GM21717 (cell line): Measurements from ENCODE around the gene ZNHIT2.
A peak's percentile ranks its signal among the peaks of the same experiment; 100 is the strongest.

Experiments used
- ATAC-seq: cut with Tn5 transposase; IDR thresholded peaks from one replicate; pipeline ENCODE4 v1.9.1; 2021; ENCODE audit warnings: mild to moderate bottlenecking, moderate library complexity; ENCODE audit not compliant: unreplicated experiment

Gene ZNHIT2

GRCh38 chr11:65134240-65134951 is 16.9 kb upstream of the ZNHIT2 start, which contains the start of gene SYVN1:
SYVN1 (minus strand) TSS chr11:65134519; CDS start chr11:65133601, 918 bp downstream.
- peak; percentile 52 for ATAC-seq

DNA sequence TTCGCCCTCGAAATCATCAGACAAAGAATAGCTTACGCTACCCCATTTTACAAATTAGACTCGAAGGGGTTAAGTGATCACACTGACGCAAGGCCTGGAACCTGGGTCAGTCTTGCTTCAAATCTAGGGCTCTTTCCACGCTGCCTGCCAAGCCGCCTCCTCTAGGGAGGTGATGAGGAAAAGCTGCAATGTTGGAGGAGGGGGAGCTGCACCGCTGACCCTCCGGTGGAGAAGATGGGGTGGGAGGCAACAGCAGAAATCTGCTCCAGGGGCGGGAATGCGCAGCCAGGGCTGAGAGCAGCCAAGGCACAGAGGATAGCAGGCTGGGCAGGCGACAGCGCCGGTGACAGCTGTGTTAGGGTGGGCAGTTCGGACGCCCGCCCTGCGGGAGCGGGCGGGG is 16.2 kb upstream of the ZNHIT2 start:
- no peak for ATAC-seq

- no peak for ATAC-seq
Measured at GRCh38 chr11:65132988-65133700, 15.6 kb upstream of the ZNHIT2 start.

- no peak for ATAC-seq
Measured at GRCh38 chr11:65132238-65132987, 14.9 kb upstream of the ZNHIT2 start.

GRCh38 chr11:65131895-65132237 is 14.4 kb upstream of the ZNHIT2 start:
- no peak for ATAC-seq

- no peak for ATAC-seq
Measured at GRCh38 chr11:65131417-65131776, 13.9 kb upstream of the ZNHIT2 start.

DNA sequence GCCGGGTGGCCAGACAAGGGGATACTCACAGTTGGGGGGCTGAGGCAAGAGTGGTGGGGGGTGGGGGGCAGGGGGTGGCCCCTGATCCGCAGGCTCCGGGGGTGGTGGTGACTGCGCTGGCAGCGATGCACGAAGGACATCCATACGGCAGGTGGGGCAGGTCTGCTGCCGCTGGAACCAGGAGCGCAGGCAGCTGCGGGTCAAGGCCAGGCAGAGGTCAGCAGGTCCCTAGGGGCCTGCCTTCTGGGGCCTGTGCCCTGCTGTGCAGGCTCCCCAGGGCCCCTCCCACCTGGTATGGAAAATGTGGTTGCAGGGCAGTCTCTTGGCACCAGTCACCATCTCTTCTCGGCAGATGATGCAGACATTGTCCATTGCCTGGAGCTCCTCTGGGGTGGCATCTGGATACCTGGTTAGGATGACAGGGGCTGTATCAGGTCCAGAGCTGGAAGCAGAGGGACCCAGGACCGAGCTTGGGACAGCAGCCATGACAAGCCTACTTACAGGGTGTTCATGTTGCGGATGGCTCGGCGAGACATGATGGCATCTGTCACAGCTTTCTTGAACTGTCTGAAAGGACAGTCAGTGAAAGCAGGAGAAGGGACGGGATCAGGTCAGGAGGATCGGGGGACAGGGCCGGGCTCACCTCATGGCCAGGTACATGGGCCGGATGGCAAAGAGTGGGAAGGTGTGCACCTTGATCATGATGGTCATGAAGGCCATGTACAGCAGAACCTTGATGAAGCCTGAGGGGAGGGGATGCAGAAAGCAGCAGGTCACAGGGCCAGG is 13.3 kb upstream of the ZNHIT2 start:
- ATAC-seq: no peak

DNA sequence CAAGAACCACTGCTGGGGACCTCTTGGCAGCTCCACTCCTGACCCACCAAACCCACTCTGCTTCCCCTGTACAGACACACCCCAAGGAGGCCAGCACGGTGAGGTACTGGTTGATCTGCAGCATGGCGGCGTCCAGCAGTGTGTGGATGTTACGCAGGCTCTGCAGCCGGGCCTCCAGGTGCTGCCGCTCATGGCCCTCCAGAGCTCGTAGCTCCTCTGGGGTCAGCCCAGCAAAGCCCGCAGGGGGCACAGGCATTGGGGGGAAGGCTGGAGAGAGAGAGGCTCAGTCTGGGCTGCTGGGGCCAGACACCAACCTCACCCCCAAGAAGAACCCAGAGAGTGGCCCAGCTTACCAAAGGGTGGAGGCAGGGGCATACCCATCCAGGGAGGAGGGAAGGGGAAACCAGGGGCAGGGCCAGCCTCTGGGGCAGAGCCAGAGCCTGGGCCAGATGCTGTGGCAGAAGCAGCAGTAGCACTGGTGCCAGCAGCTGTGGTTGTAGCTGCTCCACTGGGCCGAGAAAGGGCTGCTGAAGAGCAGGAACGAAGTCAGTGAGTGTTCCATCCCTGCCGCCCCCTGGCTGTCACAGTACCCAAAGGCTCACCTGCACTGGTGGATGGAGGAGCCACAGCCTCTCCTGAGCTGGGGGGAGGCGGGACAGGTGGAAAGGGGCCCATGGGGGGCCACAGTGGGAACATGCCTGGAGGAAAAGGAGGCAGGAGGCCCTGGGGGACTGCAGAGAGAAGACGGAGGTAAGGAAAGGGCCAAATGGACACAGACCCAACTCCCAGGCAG is 12.3 kb upstream of the ZNHIT2 start:
- no peak for ATAC-seq

GRCh38 chr11:65128182-65129145 is 11.0 kb upstream of the ZNHIT2 start:
- ATAC-seq: no peak

GRCh38 chr11:65127473-65128181 is 10.1 kb upstream of the ZNHIT2 start:
- no peak for ATAC-seq

DNA sequence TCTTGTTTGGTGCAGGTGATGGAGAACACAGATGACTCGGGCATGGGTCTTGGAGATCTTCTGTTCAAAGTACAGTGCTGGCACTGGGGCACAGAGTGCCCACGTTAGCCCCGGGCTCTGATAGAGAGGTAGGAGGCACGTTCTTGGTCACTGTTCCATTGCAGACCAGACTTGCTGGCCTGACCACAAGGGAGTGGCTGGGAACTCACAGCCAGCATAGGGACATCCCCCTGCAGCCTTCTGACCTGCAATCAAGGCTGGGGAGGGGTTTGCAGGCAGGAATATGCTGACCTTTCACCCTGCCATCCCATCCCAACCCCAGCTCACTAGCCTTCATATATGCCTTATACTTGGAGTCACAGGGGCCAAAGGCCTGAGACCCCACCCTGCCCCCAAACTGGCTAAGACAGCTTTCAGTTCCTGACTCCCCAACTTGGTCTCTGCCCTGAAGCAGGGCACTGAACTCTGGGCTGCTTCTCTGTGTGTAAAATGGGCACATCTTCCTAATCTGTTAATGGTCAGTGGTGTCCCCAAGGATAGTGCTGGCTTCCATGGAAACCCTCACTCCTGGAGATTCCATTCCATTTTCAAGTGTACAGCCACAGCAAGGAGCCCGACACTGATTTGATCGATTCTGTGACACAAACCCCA is 9.2 kb upstream of the ZNHIT2 start:
- no peak for ATAC-seq

- no peak for ATAC-seq
Measured at GRCh38 chr11:65125197-65126056, 7.9 kb upstream of the ZNHIT2 start.

DNA sequence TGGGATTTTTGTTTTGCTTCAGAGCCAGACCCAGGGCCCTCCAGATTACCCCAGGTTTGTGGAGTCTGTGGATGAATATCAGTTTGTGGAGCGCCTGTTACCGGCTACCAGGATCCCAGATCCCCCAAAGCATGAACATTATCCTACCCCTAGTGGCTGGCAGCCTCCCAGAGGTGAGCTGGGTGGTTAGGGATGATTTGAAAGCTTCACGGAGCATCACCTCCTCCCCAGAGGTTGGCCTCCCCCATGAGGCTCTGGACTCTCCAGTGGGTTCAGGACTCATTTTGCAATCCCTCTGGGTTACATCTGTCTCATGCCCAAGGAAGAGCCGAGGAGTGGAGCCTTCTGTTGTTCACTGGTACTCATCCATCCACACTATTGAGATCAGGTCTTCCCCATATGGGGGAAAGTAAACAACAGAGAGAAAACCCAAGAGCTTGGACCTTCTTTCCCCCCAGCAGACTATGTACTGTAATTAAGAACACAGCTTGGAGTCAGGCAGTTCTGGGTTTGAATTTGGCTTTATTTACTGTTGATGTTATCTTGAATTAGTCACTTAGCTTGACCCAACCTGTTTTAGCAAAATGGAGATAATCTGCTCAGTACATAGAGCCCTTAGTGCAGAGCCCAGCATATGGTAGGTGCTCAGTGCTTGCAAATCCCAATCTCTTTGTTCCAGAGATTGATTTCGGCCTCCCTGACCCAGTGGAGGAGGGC is 7.1 kb upstream of the ZNHIT2 start:
- no peak for ATAC-seq

- peak; percentile 65 for ATAC-seq
Measured at GRCh38 chr11:65121865-65122696, 4.6 kb upstream of the ZNHIT2 start, which contains the start of the genes FAU and MRPL49. FAU (minus strand) TSS chr11:65122134; CDS start chr11:65121813, 321 bp downstream. MRPL49 (plus strand) TSS chr11:65122321; CDS start chr11:65122347, 26 bp downstream.

GRCh38 chr11:65121447-65121864 is 4.0 kb upstream of the ZNHIT2 start:
- ATAC-seq: no peak
